ENCODE measurements around the gene SAP30L.
A peak's percentile ranks its signal among the peaks of the same experiment; 100 is the strongest.

Gene SAP30L

GRCh38 chr5:154419236-154419635, 26.6 kb upstream of the SAP30L start:
- no peak for DNase-seq (ENCODE audit: low spot score)
- TF ChIP-seq CTCF (IDR thresholded peaks at IDR 0.05; ENCODE audit: extremely low read depth, missing control alignments) = no peak

GRCh38 chr5:154421868-154422267, 23.9 kb upstream of the SAP30L start:
- DNase-seq (ENCODE audit: low spot score) = peak; percentile 19
- peak; percentile 24 for TF ChIP-seq CTCF (IDR thresholded peaks at IDR 0.05; ENCODE audit: extremely low read depth, missing control alignments)

- no peak for DNase-seq (ENCODE audit: low spot score)
- no peak for TF ChIP-seq CTCF (IDR thresholded peaks at IDR 0.05; ENCODE audit: extremely low read depth, missing control alignments)
Observed at GRCh38 chr5:154422298-154422697, 23.5 kb upstream of the SAP30L start.

GRCh38 chr5:154428208-154428607, 17.6 kb upstream of the SAP30L start:
- no peak for TF ChIP-seq CTCF (IDR thresholded peaks at IDR 0.05; ENCODE audit: extremely low read depth, missing control alignments)
- DNase-seq (ENCODE audit: low spot score) = no peak

GRCh38 chr5:154429341-154429740, 16.5 kb upstream of the SAP30L start:
- no peak for TF ChIP-seq CTCF (IDR thresholded peaks at IDR 0.05; ENCODE audit: extremely low read depth, missing control alignments)
- no peak for DNase-seq (ENCODE audit: low spot score)

- TF ChIP-seq CTCF (IDR thresholded peaks at IDR 0.05; ENCODE audit: extremely low read depth, missing control alignments) = no peak
- DNase-seq (ENCODE audit: low spot score) = no peak
Observed at GRCh38 chr5:154430466-154430865, 15.3 kb upstream of the SAP30L start.

GRCh38 chr5:154430961-154431630, 14.7 kb upstream of the SAP30L start:
- no peak for DNase-seq (ENCODE audit: low spot score)
- TF ChIP-seq CTCF (IDR thresholded peaks at IDR 0.05; ENCODE audit: extremely low read depth, missing control alignments) = no peak

Measured in GM20000 (cell line).